ENCODE results near the gene TTC34.

The TTC34 gene

GRCh38 chr1:2602311-2602835 is 199.1 kb downstream of the TTC34 start:
- in situ Hi-C loops (cut with HindIII; ENCODE audit: low sequenced_read_pairs): no loop called here
- no peak for DNase-seq (ENCODE audit: low read depth, low spot score)
- no peak overlapping the region for H3K4me3 ChIP-seq (ENCODE audit: low read depth, low read length)
- no peak for TF ChIP-seq CTCF (IDR thresholded peaks at IDR 0.05; ENCODE audit: low read depth, low read length)

- H3K4me3 ChIP-seq (ENCODE audit: low read depth, low read length): no peak overlapping the region
- in situ Hi-C loops (cut with HindIII; ENCODE audit: low sequenced_read_pairs): no loop called here
- no peak for DNase-seq (ENCODE audit: low read depth, low spot score)
- no peak for TF ChIP-seq CTCF (IDR thresholded peaks at IDR 0.05; ENCODE audit: low read depth, low read length)
Observed at GRCh38 chr1:2601721-2602303, 199.7 kb downstream of the TTC34 start.

GRCh38 chr1:2598329-2598931 is 203.1 kb downstream of the TTC34 start:
- DNase-seq (ENCODE audit: low read depth, low spot score): no peak
- H3K4me3 ChIP-seq (ENCODE audit: low read depth, low read length): no peak overlapping the region
- TF ChIP-seq CTCF (IDR thresholded peaks at IDR 0.05; ENCODE audit: low read depth, low read length): no peak
- in situ Hi-C loops (cut with HindIII; ENCODE audit: low sequenced_read_pairs): no loop called here

DNA sequence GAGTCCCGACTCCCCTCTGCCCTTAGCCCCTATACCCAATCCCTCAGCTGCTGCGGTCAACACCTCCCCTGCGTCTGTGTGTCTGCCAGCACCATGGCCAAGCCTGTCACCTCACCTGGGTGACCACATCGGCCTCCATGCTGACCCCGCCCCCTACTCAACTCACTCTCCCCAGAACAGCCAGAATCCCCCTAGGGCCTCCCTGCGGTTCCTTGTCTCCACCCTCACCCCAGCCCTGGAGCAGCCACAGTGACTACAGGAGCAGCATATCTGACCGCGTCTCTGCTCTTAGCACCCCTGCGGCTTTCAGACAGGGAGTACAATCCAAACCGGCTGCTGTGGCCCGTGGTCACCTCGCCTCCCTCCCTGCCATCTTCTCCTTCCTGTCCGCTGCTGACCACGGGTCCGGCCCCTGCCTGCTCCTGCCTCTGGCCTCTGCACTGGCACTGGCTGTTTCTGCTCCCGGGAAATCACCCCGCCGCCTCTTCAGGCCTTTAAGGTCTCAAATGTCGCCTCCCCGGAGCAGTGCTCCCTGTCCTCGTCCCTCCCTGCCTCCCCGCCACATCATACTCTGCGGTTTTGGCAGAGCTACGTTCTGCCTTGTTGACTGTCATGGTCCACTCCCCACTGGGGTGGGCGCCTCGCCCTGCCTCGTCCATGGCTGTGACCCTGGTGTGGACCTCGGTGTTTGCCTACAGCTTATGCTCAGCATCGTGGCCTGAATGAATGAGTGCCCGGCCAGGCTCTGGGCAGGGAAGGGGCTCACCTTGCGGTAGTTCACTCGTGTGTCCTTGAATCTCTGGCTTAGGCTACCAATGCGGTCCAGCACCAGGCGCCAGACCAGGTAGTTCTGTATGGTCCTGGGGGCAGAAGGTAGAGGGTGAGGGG is 203.8 kb downstream of the TTC34 start:
- TF ChIP-seq CTCF (IDR thresholded peaks at IDR 0.05; ENCODE audit: low read depth, low read length): no peak
- H3K4me3 ChIP-seq (ENCODE audit: low read depth, low read length): no peak overlapping the region
- in situ Hi-C loops (cut with HindIII; ENCODE audit: low sequenced_read_pairs): no loop called here
- no peak for DNase-seq (ENCODE audit: low read depth, low spot score)

DNA sequence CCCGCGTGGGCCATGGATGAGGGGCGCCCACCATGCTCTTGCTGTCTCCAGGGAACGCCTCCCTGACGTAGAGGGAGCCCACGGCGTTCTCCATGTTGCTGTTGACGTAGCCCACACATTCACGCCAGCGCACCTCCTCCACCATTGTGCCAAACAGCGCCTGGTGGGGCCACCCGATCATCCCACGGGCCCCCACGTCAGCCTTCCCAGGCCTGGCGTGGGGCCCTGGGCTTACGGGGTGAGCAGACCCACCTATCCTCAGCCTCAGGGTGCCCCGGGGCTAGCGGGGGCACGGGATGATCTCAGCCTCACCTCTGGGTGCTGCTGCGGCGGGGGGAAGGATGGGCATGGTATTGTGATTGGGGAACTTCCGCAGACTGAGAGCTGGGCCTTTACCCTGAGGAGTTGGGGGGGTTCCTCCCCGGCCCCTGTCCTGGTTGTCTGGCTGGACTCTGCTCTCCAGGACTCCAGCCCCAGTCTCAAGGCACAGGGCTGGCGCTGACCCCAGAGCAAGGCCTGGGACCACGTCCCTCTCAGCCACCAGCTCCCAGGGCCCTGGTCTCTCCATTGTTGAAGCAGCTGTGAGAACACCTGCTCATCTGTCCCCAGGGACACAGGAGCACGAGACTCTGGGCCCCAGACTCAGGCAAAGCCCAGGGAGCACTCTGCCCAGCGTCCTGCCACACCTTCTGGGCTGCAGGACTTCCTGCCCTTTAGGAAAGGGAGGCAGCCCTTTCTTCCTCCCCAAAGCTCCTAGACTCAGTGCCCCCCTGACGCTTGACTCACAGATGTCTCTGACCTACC is 204.8 kb downstream of the TTC34 start:
- no peak for DNase-seq (ENCODE audit: low read depth, low spot score)
- TF ChIP-seq CTCF (IDR thresholded peaks at IDR 0.05; ENCODE audit: low read depth, low read length): no peak
- H3K4me3 ChIP-seq (ENCODE audit: low read depth, low read length): no peak overlapping the region
- in situ Hi-C loops (cut with HindIII; ENCODE audit: low sequenced_read_pairs): no loop called here
